ENCODE results near the gene CRIP1.

Gene CRIP1

DNA sequence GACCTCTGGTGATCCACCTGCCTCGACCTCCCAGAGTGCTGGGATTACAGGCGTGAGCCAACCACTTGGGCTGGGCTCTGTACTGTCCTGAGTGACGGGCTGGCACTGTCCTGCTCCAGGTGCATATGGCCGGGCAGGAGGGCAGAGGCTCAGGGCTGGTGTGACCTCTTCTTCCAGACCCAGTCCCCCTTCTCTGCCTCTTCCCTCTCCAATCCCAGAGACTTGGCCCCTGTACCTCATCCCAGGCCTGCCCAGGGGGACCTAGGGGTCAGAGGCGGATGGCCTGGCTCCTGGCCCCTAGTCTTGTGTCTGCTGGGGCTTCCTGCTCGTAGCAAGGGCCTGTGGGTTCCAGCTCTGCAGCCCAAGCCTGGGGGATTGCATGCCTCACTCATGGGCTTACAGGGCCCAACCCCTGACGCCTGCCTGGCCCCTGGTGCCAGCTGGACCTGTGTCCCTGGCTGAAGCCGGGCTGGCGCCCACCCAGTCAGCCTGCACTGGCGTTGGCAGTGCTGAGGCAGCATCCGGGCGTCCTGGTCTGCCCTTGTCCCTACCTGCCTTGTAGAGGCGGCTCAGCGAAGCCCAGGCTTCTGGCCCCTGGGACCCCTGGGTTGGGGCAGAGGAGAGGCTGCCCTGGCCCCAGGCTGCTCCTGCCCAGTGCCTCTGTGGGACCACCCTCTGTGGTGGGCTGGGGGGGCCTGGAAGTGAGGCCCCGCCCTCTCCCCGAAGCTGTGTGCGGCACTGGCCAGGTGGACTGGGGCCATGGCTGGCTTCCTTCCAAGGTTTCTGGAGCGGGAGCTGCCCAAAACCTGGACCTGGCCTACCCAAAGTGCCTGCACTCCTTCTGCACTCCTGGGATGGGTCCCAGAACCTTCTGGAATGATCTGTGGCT lies 8.7 kb downstream of the CRIP1 start:
- no peak for DNase-seq

DNA sequence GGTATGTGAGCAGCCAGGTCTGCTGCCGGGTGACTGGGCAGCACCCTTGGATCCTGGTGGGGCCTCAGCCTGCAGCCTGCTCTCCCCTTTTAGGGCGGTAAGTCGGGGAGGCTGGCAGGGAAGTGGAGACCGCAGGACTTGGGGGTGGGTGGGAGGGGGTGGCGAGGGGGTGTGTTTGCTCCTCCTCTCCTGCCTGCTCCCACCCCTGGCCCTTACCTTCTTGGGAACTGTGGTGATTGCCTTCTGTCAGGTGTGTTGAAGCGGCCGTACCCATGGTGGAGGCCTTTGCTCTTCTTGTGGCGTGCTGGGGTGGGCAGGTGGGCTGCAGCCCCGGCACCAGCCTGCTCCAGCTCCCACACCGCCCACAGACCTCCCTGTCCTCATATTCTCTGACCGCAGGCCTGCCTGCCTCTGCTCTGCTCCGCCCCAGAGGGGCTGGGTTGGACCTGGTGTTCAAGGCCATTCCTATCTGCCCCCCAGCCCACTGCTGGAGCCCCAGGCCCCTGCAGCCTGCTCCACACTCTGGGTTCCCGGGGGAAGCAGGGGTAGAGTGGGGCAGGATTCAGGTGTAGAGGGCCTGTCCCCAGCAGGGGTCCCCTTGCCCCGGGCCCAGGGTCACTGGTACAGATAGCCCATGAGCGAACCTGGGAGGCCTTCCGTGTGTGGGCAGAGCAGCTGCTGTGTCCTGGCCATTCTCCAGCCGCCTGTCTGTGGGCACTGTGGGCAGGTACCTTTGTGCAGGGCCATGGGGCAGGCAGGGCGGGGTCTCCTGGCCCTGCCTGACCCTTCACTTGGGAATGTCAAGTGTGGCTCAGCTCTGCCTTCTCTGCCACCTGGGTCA lies 9.5 kb downstream of the CRIP1 start:
- no peak for DNase-seq

GRCh38 chr14:105496831-105497591 lies 10.3 kb downstream of the CRIP1 start:
- DNase-seq = no peak

GRCh38 chr14:105497671-105498429 lies 11.2 kb downstream of the CRIP1 start:
- DNase-seq = no peak

DNA sequence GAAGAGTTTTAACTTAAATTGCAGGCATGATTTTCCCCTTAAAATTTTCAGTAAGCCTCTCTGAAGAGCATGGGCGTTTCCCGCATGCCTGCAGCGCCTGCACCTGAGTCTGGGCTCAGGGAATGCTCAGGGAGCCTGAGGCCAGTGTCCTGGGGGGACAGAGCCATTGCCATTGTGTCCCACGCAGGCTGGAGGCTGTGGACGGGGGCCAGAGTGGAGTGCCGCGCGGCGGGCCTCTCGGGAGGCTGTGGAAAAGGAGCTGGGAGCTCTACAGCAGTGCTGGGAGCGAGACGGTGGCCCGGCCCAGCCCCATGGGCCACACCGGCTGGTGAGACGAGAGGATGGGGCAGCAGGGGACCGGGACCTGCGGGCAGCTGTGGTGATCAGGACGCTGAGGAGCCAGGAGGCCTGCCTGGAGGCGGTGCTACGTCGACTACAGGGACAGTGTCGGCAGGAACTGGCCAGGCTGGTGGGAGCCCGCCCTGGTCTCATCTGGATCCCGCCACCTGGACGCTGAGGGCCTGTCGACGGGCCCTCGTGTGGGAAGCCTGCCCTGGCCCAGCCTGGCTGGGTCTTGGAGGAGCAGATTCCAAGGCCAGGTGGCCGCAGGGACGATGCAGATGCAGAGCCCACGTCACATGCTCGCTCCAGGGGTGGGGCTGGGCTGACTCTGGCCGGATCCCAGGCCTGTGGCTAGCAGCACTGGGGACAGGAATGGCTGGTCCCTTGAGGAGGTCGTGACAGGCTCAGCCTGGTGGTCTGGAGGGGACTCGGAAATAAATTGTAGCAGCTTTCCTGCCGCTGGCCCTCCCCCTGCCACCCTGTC lies 12.0 kb downstream of the CRIP1 start:
- no peak for DNase-seq

- DNase-seq = no peak
Observed at GRCh38 chr14:105499256-105500035, 12.8 kb downstream of the CRIP1 start.

GRCh38 chr14:105500036-105500725 lies 13.5 kb downstream of the CRIP1 start:
- no peak for DNase-seq

DNA sequence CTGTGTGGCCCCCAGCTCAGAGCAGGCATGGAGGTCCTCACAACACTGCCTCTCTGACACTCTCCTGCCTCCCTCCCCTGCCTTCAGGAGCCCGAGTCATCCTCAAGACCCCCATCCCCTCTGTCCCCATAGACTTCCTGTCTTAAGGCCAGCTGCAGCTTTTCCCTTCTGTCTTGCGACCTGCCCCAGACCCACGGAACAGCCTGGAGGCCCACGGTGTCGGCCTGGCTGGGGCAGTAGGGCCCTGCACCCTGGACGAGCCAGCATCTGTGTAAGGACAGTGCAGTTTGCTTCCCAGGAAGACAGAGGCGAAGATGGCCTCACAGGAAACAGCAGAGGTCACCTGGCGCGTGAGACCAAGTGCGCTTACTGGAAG lies 14.0 kb downstream of the CRIP1 start:
- no peak for DNase-seq

DNA sequence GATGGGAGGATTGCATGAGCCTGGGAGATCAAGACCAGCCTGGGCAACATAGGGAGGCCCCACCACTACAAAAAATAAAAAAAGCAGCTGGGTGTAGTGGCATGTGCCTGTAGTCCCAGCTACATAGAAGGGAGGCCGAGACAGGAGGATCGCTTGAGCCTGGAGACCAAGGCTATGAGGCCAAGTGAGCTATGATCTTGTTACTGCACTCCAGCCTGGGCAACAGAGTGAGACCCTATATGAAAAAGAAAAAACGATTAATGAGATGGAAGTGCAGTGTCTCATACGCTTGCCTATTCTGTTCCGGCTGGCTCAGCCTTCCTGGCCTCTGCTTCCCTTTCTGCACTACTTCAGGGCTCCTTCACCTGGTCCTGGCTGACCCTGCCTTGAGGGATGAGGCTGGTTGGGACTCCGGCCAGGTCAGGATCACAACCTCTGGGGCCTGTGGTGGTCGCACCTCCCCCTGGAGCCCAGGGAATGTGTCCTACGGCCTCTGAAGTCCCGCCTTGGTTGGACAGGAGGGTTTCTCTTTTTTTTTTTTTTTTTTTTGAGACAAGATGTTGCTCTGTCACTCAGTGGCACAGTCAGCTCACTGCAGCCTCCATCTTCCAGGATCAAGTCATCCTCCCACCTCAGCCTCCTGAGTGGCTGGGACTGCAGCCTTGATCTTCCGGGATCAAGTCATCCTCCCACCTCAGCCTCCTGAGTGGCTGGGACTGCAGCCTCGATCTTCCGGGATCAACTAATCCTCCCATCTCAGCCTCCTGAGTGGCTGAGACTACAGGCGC lies 15.0 kb downstream of the CRIP1 start:
- no peak for DNase-seq

DNA sequence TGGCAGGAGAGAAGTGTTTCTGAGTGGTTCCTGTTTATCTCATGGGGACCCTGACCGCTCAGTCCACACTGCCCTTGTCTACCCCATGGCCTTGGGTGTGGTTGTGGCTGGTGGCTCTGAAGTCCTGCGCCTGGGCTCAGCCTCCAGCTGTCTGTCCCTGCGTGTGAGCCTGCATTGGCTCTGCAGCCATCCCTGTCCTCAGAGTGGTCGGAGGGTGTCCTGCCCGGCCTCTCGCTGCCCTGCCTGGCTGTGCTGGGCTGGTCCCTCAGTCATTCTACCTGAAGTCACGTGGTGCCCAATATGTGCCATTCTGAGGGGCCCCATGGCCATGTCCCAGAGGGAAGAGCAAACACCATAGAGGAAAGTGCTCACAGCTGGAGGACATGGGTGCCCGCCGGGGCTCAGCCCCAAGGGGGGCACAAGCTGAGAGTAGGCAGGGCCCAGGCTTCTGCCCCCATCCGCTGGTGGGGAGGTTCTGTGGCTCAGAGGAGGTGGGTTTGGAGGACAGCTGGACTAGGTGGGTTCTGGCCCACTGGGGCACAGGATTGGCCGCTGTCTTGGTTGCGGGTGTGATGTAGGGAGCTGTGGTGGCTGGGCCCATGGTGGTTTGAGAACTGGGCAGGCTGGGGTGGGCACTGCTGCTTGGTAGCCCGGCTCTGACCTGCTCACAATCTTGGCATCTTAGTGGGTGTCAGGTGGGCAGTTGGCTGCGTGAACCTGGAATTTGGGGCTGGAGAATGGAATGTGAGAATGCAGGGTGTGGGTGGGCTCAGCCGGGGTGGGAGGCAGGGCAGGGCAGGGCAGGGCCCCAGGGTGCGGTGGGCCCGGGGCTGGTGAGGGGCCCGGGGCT lies 16.0 kb downstream of the CRIP1 start:
- no peak for DNase-seq

- no peak for DNase-seq
Observed at GRCh38 chr14:105503296-105503640, 16.6 kb downstream of the CRIP1 start.

DNA sequence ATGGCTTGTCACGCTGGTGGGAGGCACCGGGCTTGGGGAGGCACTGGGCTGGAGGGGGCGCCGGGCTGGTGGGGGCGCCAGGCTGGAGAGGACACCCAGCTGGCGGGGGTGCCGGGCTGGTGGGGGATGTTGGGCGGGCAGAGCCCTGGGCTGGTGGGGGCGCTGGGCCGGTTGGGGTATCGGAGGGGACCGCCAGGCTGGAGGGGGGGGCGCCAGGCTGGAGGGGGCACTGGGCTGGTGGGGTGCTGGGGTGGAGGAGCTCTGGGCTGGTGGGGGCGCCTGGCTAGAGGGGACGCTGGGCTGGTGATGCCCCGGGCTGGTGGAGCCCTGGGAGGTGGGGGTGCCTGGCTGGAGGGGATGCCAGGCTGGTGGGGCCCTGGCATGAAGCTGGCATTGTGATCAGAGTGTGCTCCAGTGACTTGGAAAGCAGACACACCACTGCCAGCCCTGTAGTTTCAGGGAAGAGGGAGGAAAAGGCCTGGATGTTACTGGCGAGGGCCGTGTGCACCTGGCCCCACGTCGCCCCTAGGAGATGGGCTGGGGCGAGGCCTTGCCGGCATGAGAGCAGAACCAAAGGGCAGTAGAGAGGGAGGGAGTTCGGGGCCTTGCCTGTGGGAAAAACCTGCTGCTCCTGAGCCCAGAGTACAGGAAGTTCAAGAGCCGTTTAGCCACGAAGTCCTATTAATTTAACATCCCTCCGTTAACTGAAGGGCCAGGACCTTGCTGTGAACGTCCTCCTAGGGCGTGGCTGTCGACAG lies 17.4 kb downstream of the CRIP1 start:
- no peak for DNase-seq

GRCh38 chr14:105505101-105505500 lies 18.4 kb downstream of the CRIP1 start:
- no peak for DNase-seq

DNA sequence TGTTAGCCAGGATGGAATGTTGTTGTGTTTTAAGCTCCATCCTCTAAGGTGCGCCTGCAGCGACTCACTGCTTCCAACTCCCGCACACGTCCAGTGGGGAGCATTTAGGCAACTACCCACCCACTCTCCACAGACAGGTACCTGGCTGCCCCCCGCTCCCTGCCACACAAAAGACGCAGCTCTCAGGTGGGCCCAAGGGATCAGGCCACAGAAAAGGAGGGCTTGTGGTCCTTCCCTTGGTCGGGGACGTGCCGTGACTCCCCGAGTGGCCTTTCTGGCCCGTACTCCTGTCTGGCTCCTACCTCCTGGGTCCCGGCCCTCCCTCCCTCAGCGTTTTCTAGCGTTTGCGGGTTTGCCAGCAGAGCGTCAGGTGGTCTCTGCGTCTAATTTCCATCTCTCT lies 20.6 kb downstream of the CRIP1 start:
- DNase-seq = no peak

- DNase-seq = no peak
Observed at GRCh38 chr14:105508069-105508468, 21.4 kb downstream of the CRIP1 start.

GRCh38 chr14:105508601-105509000 lies 21.9 kb downstream of the CRIP1 start:
- DNase-seq = no peak

- DNase-seq = no peak
Observed at GRCh38 chr14:105517096-105517495, 30.4 kb downstream of the CRIP1 start.

Data from bone marrow (tissue), 2 donors.